MCF 10A (cell line): ENCODE data around the gene TIMELESS. TPM values are rescaled to one million over a fixed set of nuclear protein-coding genes. Genes with fewer than 3 reads are reported as not detected.

Source experiments
- BruUV-seq: library from RNA; stranded (reverse); fragments of 400-500 nt; replicated peaks from 2 replicates; lab custom pipeline; 2021; lab: Mats Ljungman, UMichigan
- CTCF ChIA-PET: fragments of 300-600 bp; sonication (Branson Sonifier 250); formaldehyde crosslinking; extraction: SDS; loops from one replicate; lab custom pipeline; 2021; ENCODE audit warnings: antibody characterized with exemption, inconsistent platforms; lab: Yijun Ruan, JAX
- POLR2A ChIA-PET: fragments of 300-600, 350-650 bp; sonication (Branson Sonifier 250); formaldehyde crosslinking; extraction: SDS; loops from one replicate; lab custom pipeline; 2020; ENCODE audit warnings: antibody characterized with exemption, inconsistent platforms; lab: Yijun Ruan, JAX
- DNase-seq: peaks from one replicate; pipeline ENCODE4 v3.0.0-alpha.2; 2018; ENCODE audit not compliant: unreplicated experiment
- H3K27ac Mint-ChIP-seq: one replicate; pipeline ENCODE4 v1.8.0; 2022; ENCODE audit warnings: mild to moderate bottlenecking, low read depth, mixed read lengths; ENCODE audit not compliant: unreplicated experiment
- H3K27me3 Mint-ChIP-seq: one replicate; pipeline ENCODE4 v1.8.0; 2022; ENCODE audit warnings: mixed read lengths; ENCODE audit not compliant: insufficient read depth, unreplicated experiment
- H3K36me3 Mint-ChIP-seq: one replicate; pipeline ENCODE4 v1.8.0; 2022; ENCODE audit warnings: mild to moderate bottlenecking, moderate library complexity, mixed read lengths; ENCODE audit not compliant: insufficient read depth, unreplicated experiment
- H3K4me1 Mint-ChIP-seq: one replicate; pipeline ENCODE4 v1.8.0; 2022; ENCODE audit warnings: mixed read lengths; ENCODE audit not compliant: insufficient read depth, unreplicated experiment
- H3K4me3 Mint-ChIP-seq: one replicate; pipeline ENCODE4 v1.8.0; 2022; ENCODE audit warnings: mild to moderate bottlenecking, moderate library complexity, mixed read lengths; ENCODE audit not compliant: unreplicated experiment
- H3K9me3 Mint-ChIP-seq: one replicate; pipeline ENCODE4 v1.8.0; 2022; ENCODE audit warnings: mixed read lengths; ENCODE audit not compliant: unreplicated experiment
- intact Hi-C: fragments of 100-400 bp; cut with micrococcal nuclease; formaldehyde crosslinking; loops from 2 replicates; pipeline ENCODE4 v1.14.1; 2022
- total RNA-seq: library from RNA; stranded (reverse); gene quantifications from 2 replicates; pipeline ENCODE4 v1.2.3, GENCODE V29; 2022
- TF ChIP-seq, protein P1 (sequence below): fragments of 200-600 bp; IDR thresholded peaks from one replicate; pipeline ENCODE4 v1.8.0; 2022; ENCODE audit warnings: antibody characterized with exemption, mild to moderate bottlenecking; ENCODE audit not compliant: unreplicated experiment

The TIMELESS gene
- total RNA-seq, 1 experiment from 2014 or later = 14.0 TPM

DNA sequence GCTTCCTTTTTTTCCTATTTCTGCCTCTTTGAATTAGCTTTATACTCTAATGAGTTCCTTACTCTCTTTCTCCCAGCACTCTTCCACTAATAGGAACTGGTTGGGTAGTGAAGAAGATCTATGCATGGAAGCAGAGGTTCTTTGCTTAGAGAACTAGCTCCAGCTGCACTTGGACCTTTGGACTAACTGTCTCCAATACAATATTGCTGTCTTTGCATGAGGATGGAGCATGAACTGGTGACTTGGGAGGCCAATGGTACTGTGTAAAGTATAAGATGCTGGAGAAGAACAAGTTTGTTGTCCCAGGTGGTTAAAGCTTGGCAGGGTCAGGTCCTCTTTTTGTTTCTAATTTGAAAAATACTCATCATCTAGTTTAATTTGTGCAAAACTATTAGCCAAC, 41.1 kb upstream of the TIMELESS start:
- no TSS peak for BruUV-seq
- H3K36me3 Mint-ChIP-seq = no peaks in the 10 kb centered on the region
- H3K4me1 Mint-ChIP-seq = peaks cover 11% of the 10 kb centered on the region
- ChIA-PET CTCF (interaction anchor here (0.5 to 1.8 kb wide), 5 partner anchors 19 to 146 kb away, joined by 3 to 12 read pairs (median 4); no protein-coding TSS in a partner anchor), POLR2A (interaction anchor here (0.6 to 1.6 kb wide), 4 partner anchors 21 to 298 kb away, joined by 3 to 4 read pairs (median 4); partner anchors contain the start of gene SPRYD4)
- no peak overlapping the region for H3K4me3 Mint-ChIP-seq
- H3K27me3 Mint-ChIP-seq = no peaks in the 10 kb centered on the region
- TF ChIP-seq, protein P1, sequence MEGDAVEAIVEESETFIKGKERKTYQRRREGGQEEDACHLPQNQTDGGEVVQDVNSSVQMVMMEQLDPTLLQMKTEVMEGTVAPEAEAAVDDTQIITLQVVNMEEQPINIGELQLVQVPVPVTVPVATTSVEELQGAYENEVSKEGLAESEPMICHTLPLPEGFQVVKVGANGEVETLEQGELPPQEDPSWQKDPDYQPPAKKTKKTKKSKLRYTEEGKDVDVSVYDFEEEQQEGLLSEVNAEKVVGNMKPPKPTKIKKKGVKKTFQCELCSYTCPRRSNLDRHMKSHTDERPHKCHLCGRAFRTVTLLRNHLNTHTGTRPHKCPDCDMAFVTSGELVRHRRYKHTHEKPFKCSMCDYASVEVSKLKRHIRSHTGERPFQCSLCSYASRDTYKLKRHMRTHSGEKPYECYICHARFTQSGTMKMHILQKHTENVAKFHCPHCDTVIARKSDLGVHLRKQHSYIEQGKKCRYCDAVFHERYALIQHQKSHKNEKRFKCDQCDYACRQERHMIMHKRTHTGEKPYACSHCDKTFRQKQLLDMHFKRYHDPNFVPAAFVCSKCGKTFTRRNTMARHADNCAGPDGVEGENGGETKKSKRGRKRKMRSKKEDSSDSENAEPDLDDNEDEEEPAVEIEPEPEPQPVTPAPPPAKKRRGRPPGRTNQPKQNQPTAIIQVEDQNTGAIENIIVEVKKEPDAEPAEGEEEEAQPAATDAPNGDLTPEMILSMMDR = no peak
- DNase-seq = no peak
- H3K9me3 Mint-ChIP-seq = no peaks in the 10 kb centered on the region
- intact Hi-C loops = no loop called here
- H3K27ac Mint-ChIP-seq = no peak overlapping the region

DNA sequence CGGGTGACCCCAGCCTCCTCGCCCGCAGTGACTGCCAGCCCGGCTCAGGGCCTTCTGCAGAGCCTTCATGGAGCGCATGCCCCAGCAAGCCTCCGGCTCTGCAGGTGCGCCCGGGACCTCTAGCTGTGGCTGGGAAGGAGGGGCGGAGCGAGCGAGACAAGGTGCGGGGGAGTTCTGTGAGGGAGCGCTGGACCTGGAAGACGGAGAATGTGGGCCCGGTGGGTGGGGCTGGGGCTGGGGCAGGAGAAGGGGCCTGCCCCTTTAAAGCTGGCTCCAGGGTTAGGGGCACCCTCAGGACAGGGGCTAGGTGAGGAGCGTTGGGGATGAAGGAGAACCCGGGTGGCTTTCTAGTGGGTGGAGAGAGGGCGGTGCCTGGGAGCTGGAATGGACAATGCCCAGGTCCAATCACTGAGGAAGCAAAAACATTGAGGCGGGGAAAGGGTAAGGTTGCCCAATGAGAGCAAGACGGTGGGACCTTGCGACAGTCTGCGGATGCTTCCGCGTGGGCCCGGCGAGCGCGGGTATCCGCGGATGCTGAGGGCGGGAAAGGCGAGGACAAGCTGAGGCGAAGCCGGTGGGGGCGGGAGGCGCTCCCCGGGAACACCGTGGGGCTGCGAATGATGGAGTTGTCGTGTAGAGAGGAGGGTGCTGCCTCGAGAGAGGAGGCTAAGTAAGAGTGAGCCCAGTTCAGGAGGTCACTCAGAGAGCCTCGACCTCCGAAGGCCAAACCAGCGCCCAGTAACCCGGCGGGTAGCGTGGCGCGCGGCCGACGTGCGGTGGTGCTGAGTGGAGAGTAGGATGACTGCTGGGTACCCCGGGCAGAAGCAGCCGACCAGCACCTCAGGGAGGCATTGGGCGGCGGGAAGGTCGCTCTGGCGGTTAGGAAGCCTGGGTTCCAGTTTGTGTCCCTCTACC, 39.1 kb upstream of the TIMELESS start, which contains the start of gene GLS2:
TSS of gene GLS2 (minus strand) at position 121 of the 915 bp plus-strand sequence. CDS start at position 78, 43 bp downstream.
- Mint-ChIP-seq H3K36me3 (no peaks in the 10 kb centered on the region), H3K27me3 (no peaks in the 10 kb centered on the region), H3K4me1 (peaks cover 11% of the 10 kb centered on the region), H3K4me3 (peak within 1 kb of the TSS; percentile 89), H3K27ac (peak within 1 kb of the TSS; percentile 37), H3K9me3 (no peaks in the 10 kb centered on the region)
- ChIA-PET POLR2A (interaction anchor here (0.7 to 1.9 kb wide), 14 partner anchors 8 to 266 kb away, joined by 3 to 19 read pairs (median 4); partner anchors contain the start of genes CNPY2, RBMS2, RNF41 and SPRYD4), CTCF (interaction anchor here (0.6 kb wide), 1 partner anchor 113 kb away, joined by 4 read pairs; no protein-coding TSS in a partner anchor)
- TF ChIP-seq, protein P1 = no peak
- intact Hi-C loops = no loop called here
- DNase-seq = peak; percentile 86
- BruUV-seq = no TSS peak

DNA sequence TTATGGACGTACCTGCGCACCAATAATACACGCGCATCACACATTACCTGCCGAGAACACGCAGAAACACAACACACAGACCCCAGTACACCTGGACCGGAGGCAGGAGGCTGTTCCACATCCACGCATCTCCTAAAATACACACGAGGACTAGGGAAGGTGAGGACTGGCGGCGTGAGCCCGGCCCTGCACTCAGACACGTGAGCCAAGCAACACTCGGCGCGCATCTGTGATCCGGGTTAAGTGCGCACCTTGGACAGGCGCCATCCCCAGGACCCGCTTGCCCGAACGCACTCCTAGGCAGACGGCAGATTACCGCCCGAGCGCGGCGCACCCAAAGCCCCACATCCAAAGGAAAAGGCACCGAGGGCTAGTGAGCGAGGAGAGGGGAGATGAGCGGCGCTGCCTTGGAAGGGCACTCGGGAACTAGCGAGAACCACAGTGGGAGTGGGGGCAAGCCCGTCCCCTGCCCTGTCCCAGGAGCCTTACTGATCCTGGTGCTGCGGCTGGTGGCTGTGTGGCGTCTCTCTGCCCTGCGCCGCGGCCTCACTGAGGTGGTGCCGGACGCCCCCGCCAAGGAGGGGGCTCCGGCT, 38.3 kb upstream of the TIMELESS start:
- BruUV-seq = no TSS peak
- no peaks in the 10 kb centered on the region for H3K27me3 Mint-ChIP-seq
- H3K4me1 Mint-ChIP-seq = peaks cover 11% of the 10 kb centered on the region
- ChIA-PET CTCF (no interaction called here), POLR2A (interaction anchor here (0.7 to 1.9 kb wide), 11 partner anchors 10 to 265 kb away, joined by 3 to 19 read pairs (median 3); partner anchors contain the start of genes CNPY2, RBMS2, RNF41 and SPRYD4)
- no peaks in the 10 kb centered on the region for H3K36me3 Mint-ChIP-seq
- peak overlapping the region; percentile 37 for H3K27ac Mint-ChIP-seq
- DNase-seq = peak; percentile 38
- intact Hi-C loops = no loop called here
- peak overlapping the region; percentile 89 for H3K4me3 Mint-ChIP-seq
- H3K9me3 Mint-ChIP-seq = no peaks in the 10 kb centered on the region
- TF ChIP-seq, protein P1 = no peak
